ENCODE data around the gene SMG9.
"Not testable (repeated sequence)": the region's sequence is repeated elsewhere in the genome, so short reads cannot be mapped to it uniquely, and the experiment has no call there.

SMG9 gene

DNA sequence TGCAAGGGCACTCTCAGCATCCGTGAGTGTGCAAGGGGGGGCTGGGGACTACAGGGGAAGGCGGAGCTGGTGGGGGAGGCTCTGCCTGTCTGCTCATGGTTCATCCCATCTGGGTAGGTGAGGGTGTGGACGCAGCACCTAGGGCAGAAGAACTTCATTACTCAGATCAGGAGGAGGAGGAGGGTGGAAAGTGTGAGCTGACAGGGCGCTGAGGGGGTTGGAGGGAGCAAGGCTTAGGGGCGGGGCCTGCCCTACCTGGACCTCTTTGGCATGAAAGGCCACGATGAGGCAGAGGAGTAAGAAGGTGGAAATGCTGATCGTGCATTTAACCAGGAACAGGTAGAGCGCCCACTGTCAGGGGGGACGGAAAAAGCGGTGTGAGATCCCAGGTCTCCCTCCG is 21.5 kb upstream of the SMG9 start:
- H3K4me3 ChIP-seq (ENCODE audit: insufficient read depth, low read length, poor library complexity, severe bottlenecking), result no peak overlapping the region
- no peaks in the 10 kb centered on the region for H3K9me2 ChIP-seq (replicated peaks; ENCODE audit: insufficient read depth, low read length)
- peaks cover 61% of the 10 kb centered on the region for H3K79me2 ChIP-seq (ENCODE audit: insufficient read depth, low read length)
- no peaks in the 10 kb centered on the region; the same call in 1 of the 2 replicates for H4K20me1 ChIP-seq (ENCODE audit: low read depth, low read length)
- peaks cover 22% of the 10 kb centered on the region for H3F3A ChIP-seq (ENCODE audit: insufficient read depth)
- no peak overlapping the region for H3K9ac ChIP-seq (ENCODE audit: low read length)
- no peaks in the 10 kb centered on the region for H3K36me3 ChIP-seq (ENCODE audit: low read length)
- no peaks in the 10 kb centered on the region for H3K27me3 ChIP-seq (ENCODE audit: low read length)
- no peak overlapping the region for H2AFZ ChIP-seq (ENCODE audit: low read depth, low read length, severe bottlenecking)
- H3K9me3 ChIP-seq (ENCODE audit: insufficient read depth, low read length), result no peaks in the 10 kb centered on the region
- TF ChIP-seq, protein P1, sequence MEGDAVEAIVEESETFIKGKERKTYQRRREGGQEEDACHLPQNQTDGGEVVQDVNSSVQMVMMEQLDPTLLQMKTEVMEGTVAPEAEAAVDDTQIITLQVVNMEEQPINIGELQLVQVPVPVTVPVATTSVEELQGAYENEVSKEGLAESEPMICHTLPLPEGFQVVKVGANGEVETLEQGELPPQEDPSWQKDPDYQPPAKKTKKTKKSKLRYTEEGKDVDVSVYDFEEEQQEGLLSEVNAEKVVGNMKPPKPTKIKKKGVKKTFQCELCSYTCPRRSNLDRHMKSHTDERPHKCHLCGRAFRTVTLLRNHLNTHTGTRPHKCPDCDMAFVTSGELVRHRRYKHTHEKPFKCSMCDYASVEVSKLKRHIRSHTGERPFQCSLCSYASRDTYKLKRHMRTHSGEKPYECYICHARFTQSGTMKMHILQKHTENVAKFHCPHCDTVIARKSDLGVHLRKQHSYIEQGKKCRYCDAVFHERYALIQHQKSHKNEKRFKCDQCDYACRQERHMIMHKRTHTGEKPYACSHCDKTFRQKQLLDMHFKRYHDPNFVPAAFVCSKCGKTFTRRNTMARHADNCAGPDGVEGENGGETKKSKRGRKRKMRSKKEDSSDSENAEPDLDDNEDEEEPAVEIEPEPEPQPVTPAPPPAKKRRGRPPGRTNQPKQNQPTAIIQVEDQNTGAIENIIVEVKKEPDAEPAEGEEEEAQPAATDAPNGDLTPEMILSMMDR (IDR thresholded peaks at IDR 0.05; ENCODE audit: insufficient read depth, low read length, poor library complexity, severe bottlenecking), result no peak
- no peak for TF ChIP-seq EZH2phosphoT487 (conservative IDR thresholded peaks at IDR 0.05; ENCODE audit: low read length)
- H3K27ac ChIP-seq (ENCODE audit: low read depth, low read length), result peak overlapping the region; percentile 97
- peak overlapping the region; percentile 96 for H3K4me2 ChIP-seq (ENCODE audit: low read depth, low read length, poor library complexity, severe bottlenecking)

DNA sequence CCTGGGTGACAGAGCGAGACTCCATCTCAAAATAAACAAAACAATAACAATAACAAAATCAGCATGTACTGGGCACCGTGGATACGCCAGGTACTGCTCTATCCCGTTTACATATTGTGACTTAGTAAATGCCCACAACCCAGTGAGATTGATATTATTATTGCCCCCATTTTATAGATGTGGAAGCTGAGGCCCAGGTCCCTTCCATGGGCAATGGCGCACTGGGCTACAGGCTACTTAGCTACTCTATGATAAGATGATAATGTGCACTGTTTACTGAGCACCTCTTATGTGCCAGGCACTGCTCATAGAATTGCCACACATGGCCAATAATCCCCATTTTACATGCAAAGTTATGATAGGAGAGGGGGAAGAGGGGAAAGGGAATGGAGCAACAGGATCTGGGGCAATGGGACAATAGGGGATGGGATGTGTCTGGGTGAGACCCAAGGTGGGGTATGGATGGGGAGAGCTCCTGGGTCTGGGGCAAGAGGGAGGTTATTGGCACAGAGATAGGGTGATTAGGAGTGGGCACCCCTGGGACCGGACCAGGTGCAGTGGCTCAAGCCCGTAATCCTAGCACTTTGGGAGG is 20.6 kb upstream of the SMG9 start:
- TF ChIP-seq, protein P1 (IDR thresholded peaks at IDR 0.05; ENCODE audit: insufficient read depth, low read length, poor library complexity, severe bottlenecking), result no peak
- no peak for TF ChIP-seq EZH2phosphoT487 (conservative IDR thresholded peaks at IDR 0.05; ENCODE audit: low read length)
- Histone ChIP-seq H3K79me2 (ENCODE audit: insufficient read depth, low read length) (peaks cover 53% of the 10 kb centered on the region), H3K9me2 (replicated peaks; ENCODE audit: insufficient read depth, low read length) (no peaks in the 10 kb centered on the region), H3K27ac (ENCODE audit: low read depth, low read length) (no peak overlapping the region), H3K4me3 (ENCODE audit: insufficient read depth, low read length, poor library complexity, severe bottlenecking) (no peak overlapping the region), H4K20me1 (ENCODE audit: low read depth, low read length) (no peaks in the 10 kb centered on the region; the same call in 1 of the 2 replicates), H3K4me2 (ENCODE audit: low read depth, low read length, poor library complexity, severe bottlenecking) (no peak overlapping the region), H3K9me3 (ENCODE audit: insufficient read depth, low read length) (no peaks in the 10 kb centered on the region), H3K27me3 (ENCODE audit: low read length) (no peaks in the 10 kb centered on the region), H3F3A (ENCODE audit: insufficient read depth) (peaks cover 20% of the 10 kb centered on the region), H3K9ac (ENCODE audit: low read length) (no peak overlapping the region), H3K36me3 (ENCODE audit: low read length) (no peaks in the 10 kb centered on the region), H2AFZ (ENCODE audit: low read depth, low read length, severe bottlenecking) (no peak overlapping the region)

DNA sequence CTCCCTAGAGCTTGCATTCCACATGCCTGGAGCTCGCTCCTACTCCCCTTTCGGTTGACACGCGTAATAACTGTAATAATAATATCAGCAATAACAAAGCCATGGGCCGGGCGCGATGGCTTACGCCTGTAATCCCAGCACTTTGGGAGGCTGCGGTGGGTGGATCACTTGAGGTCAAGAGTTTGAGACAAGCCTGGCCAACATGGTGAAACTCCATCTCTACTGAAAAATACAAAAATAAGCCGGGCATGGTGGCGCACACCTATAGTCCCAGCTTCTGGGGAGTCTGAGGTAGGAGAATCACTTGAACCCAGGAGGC is 20.1 kb upstream of the SMG9 start:
- not testable (repeated sequence) for H2AFZ ChIP-seq (ENCODE audit: low read depth, low read length, severe bottlenecking); H3K36me3 ChIP-seq (ENCODE audit: low read length); H3K27ac ChIP-seq (ENCODE audit: low read depth, low read length); H3K9me3 ChIP-seq (ENCODE audit: insufficient read depth, low read length); H3K27me3 ChIP-seq (ENCODE audit: low read length); H4K20me1 ChIP-seq (ENCODE audit: low read depth, low read length); H3K4me2 ChIP-seq (ENCODE audit: low read depth, low read length, poor library complexity, severe bottlenecking); H3K9me2 ChIP-seq (replicated peaks; ENCODE audit: insufficient read depth, low read length); H3K4me3 ChIP-seq (ENCODE audit: insufficient read depth, low read length, poor library complexity, severe bottlenecking); H3K9ac ChIP-seq (ENCODE audit: low read length)
- Histone ChIP-seq H3F3A (ENCODE audit: insufficient read depth) (peaks cover 20% of the 10 kb centered on the region), H3K79me2 (ENCODE audit: insufficient read depth, low read length) (peaks cover 48% of the 10 kb centered on the region)

DNA sequence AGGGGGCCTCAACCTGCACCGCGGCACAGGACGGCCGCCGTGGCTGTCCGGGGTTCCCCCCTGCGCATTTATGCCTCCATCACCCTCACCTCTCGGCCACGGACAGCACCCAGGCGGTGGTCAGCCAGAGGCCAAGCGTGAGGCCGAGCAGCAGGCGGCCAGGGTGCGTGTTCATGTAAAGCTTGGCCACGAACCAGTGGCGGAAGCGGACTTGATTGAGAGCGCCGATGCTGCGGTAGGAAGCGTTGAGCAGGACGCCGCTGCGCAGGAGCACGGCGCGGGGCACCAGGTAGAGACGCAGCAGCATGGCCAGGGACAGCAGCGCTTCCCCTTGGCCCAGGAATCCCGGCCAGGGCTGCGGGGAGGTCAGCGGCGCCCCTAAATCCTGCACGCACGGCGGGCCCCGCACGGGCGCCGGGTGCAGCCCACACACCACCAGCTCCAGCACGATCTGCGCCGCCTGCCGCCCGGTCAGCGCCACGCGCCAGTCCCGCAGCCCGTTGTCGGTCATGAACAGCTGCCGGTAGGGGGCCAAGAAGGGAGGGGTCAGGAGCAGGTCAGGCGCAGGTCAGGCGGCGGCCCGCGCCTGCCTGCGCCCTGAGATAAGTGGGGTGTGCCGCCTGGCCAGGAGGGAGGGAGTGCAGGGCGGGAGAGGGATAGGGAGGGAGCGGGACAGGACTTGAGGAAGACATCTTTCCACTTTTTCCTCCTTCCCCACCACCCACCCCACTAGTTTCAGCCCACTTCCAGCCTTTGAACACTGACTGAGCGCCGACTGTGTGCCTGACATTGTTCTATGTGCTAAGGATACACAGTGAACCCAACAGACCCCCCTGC is 19.6 kb upstream of the SMG9 start:
- Histone ChIP-seq H3K79me2 (ENCODE audit: insufficient read depth, low read length) (peaks cover 43% of the 10 kb centered on the region), H3F3A (ENCODE audit: insufficient read depth) (peaks cover 20% of the 10 kb centered on the region), H3K4me2 (ENCODE audit: low read depth, low read length, poor library complexity, severe bottlenecking) (no peak overlapping the region), H3K9ac (ENCODE audit: low read length) (no peak overlapping the region), H3K27me3 (ENCODE audit: low read length) (no peaks in the 10 kb centered on the region), H3K9me2 (replicated peaks; ENCODE audit: insufficient read depth, low read length) (no peaks in the 10 kb centered on the region), H3K27ac (ENCODE audit: low read depth, low read length) (no peak overlapping the region), H3K36me3 (ENCODE audit: low read length) (no peaks in the 10 kb centered on the region), H3K9me3 (ENCODE audit: insufficient read depth, low read length) (no peaks in the 10 kb centered on the region), H4K20me1 (ENCODE audit: low read depth, low read length) (no peaks in the 10 kb centered on the region; the same call in 1 of the 2 replicates), H3K4me3 (ENCODE audit: insufficient read depth, low read length, poor library complexity, severe bottlenecking) (no peak overlapping the region), H2AFZ (ENCODE audit: low read depth, low read length, severe bottlenecking) (no peak overlapping the region)
- no peak for TF ChIP-seq EZH2phosphoT487 (conservative IDR thresholded peaks at IDR 0.05; ENCODE audit: low read length)
- TF ChIP-seq, protein P1 (IDR thresholded peaks at IDR 0.05; ENCODE audit: insufficient read depth, low read length, poor library complexity, severe bottlenecking), result no peak
